CD1c-positive myeloid dendritic cell (primary cell): ENCODE results near the gene SREK1IP1.

ENCODE experiments used
- DNase-seq: peaks from one replicate; pipeline ENCODE4 v3.0.0-alpha.2; 2016; ENCODE audit errors: extremely low spot score

SREK1IP1 gene

DNA sequence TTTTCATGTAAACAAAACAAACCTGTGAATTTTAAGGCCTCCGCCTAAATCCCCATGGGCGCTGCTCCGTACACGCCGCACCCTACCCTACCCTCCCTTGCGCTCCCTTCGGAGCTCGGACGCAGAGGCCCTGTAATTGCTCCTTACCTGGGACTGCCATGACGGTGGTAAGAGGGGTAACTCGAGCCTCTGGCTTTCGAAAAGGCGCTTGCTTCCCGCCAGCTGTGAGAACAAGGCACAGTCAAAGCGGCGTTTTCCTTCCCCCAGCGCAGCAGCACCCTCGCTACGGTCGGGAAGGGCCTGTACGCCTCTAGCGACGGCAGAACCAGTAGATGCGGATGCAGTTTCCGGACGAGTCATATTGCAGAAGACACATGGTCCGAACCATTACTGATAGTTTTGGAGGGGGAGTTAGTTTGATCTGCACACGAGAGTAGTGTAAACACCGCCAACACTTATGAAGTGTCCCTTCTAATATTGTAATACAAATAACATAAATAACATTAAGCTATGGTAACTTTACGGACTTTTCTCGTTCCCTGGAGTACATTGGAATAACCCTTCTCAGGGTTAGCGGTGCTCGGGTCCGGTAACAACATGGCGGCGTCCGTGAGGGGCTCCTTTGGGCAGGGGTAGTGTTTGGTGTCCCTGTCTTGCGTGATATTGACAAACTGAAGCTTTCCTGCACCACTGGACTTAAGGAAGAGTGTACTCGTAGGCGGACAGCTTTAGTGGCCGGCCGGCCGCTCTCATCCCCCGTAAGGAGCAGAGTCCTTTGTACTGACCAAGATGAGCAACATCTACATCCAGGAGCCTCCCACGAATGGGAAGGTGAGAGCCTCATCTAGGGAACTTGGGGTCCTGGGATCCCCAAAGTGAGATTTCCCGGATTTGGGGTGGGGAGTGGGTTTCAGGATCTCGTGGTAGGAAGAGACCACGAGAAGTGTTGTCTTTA, at the start of gene SREK1IP1, which contains the start of gene CWC27:
TSS of gene SREK1IP1 (minus strand) at position 334 of the 955 bp plus-strand sequence. CDS start at position 160, 174 bp downstream.
TSS of gene CWC27 (plus strand) at position 573 of the 955 bp plus-strand sequence. CDS start at position 790, 217 bp downstream.
- peak; percentile 92 for DNase-seq

DNA sequence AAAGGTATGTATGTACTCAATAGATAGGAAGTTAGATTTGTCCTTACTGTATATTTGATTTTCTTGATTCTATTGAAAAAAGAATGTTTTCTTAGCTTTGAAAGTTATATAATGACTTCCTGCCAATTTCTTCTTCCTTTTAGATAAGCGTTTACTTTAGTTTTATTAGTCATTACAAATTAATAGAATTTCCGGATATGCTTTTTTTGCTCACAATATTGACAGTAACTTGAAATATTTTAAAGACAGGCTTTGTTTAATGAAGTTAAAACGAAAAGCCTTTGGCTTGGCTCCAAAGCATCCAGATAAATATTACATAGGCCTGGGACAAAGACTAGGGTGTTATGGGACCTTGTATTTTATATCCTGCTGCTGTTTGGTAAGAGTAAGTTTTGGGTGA, 49.8 kb upstream of the SREK1IP1 start:
- no peak for DNase-seq

DNA sequence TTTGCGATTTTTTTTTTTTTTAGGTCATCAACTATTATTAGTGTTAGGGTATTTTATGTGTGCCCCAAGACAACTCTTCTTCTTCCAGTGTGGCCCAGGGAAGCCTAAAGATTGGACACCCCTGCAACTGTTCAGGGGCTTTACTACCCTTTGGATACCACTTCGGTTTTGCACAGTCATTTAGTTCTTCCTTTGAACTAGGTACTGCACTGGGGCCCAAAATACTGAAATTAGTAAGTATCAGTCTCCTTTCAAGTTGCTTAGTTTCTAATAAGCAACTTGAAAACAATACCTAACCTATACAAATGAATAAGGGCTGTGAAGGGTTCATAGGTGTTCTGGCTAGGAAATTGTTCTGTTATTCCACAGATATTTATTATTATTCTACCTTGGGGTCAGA, 45.6 kb upstream of the SREK1IP1 start:
- DNase-seq = no peak

DNA sequence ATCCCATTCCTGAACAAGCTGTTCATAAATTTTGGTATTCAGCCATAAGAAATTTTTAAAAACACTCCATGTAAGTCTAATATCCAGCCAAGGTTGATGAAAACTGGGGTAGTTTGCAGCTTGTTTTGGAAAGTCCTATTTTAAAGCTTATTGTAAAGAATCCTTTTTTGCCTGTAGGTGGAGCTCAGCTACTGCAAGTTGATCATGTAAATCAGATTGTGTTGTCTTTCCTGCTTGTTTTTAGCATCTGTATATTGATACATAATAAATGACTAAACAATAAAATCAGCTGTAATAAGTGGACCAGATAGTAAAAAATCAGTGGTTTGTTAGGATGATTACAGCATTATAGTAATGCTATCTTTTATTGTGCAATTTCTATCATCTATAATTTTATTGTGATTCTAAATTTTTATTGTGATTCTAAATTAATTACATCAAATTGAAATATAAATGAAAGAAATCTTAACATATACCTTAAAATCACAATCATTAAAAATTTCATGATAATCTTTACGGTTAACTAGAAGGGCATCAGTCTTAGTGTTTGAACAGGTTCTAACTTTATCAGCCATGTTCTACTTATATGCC, 42.7 kb upstream of the SREK1IP1 start:
- DNase-seq = peak; percentile 63

DNA sequence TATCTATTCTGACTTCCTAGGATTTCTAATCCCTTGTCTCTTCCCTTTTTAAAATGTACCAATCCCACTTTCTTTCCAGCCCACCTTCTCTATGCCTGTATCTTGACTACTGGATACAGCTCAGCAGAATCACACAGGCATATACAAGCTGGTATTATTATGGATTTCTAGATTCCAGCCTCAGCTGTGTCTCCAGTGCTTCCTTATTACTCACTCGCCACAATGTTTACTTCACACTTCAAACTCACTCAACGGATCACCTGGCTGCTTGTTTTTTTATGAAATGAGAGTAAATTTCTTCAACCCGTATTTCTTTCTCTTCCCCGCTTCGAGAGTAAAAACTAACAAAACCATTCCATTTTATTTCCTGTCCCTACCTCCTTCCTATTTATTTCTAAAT, 39.0 kb upstream of the SREK1IP1 start:
- no peak for DNase-seq

DNA sequence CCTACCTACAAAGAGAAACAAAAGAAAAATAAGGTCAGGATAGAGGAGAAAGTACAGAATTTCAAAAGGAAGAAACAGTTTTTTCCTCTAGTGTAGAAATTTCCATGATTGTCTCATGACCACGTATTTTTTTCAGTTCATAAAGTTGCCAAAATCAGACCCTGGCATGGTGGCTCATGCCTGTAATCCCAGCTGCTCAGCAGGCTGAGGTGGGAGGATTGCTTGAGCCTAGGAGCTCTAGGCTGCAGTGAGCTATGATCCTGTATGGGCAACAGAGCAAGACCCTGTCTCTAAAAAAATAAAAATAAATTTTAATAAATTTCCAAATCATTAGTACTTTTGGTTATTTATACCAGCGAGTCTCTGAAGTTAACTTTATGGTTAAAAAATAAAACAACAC, 38.0 kb upstream of the SREK1IP1 start:
- no peak for DNase-seq

DNA sequence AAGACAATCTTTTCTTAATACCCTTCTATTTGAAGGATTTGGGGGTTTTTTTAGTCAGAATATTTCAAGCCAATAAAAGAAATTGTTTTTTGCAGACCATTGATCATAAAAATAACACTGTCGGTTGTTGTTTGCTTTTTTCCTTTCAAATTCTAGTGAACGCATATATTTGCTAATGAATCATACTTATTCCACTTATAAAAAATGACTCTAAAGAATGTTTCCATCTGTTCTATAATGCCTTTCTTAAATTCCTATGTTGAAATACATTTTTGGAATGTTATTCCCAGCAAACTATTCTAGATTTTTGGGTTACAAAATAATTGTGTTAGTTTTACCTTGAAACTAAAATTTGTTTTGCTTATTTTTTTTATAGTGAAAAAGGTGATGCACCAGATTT, 32.4 kb upstream of the SREK1IP1 start:
- no peak for DNase-seq

DNA sequence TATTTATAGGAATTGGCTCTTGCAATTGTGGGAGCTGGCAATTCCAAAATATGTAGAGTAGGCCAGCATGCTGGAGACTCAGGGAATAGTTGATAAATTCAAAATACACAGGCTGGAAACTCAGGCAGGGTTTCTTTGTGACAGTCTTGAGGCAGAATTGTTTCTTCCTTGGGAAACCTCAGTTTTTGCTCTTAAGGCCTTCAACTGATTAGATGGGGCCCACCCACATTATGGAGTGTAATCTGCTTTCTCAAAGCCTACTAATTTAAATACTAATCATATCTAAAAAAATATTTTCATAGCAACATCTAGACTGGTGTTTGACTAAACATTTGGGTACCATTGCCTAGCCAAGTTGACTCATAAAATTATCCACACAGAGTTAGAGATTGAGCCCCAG, 27.8 kb upstream of the SREK1IP1 start:
- no peak for DNase-seq

DNA sequence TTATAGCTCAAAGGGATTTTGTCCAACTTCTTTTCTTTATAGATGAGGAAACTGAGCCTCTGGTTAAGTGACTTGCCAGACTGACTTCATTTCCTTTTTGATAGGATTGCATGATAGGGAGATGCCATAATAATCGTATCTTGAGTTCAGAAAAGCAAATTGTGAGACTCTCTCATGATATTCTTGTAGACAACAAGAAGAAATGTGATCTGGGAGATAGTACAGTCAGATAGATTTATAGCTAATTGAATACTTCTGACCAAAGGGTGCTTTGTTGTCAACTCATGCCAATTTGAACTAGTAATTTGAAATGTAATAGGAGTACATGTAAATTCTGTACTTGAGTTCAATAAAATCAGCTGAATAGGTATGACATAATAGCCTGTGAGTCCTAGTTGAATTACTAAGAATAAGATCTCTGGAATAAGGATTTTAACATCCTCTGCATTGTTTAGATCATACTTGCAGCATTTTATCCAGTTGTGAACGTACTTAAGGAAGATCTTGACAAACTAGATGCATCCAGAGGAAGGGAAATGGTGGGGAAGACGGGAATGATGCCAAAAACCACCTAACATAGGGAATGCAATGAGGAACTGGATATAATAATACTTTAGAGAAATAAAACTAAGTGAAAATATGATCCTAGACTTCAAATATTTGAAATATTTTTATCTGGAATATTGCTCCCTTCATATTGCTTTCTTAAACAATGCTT, 25.7 kb upstream of the SREK1IP1 start:
- DNase-seq = no peak

DNA sequence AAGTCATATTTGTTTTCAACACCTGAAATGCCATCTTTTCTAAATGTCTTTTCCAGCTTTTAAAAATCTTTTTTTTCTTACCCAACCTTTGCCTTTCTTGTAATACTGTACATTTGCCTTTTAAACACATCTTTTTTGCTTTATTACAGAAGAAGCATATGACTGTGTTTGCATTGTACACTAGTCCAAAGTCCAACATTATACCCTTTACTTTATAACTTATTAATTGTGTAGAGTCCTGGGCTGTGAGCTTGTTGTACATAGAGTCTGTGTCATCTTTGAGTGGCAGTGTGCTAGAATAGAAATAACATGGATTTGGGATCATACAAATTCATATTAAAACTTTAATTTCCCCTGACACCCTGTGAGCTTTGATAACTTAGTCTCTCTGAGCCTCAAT, 24.0 kb upstream of the SREK1IP1 start:
- no peak for DNase-seq

DNA sequence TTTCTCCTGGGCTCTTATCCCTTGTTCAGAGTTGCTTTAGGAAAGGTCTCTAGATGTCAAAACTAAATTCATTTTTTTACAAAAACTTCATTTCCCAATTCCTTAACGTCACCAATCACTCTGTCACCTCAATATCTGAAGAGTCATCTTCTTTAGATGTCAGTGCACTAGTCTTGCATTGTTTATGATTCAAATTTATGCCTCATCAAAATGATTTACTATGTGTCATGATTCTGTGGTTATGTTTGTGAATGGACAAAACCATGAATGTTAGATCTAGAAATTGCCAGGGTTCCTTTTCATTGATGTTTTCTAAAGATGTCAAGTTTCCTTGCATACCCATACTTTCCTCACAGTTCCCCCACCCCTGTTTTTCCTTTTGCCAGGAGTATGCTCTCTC, 21.7 kb upstream of the SREK1IP1 start:
- no peak for DNase-seq

DNA sequence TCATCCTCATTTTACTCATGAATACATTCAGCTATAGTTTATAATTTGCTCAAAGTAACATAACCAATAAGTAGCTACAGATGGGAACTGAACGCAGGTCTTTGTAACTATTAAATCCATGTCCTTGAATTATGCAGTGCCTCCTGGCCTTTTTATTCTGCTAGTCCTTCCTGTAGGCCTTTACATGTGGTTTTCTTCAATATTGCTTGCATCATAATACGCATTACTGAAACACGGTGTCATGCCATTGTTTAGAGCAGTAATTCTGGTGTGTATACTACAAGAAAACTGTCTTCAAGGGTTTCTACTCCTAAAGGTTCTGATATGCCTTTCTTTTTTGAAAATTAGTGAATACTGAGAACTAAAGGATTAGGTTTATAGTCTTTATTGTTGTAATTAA, 21.0 kb upstream of the SREK1IP1 start:
- DNase-seq = no peak

DNA sequence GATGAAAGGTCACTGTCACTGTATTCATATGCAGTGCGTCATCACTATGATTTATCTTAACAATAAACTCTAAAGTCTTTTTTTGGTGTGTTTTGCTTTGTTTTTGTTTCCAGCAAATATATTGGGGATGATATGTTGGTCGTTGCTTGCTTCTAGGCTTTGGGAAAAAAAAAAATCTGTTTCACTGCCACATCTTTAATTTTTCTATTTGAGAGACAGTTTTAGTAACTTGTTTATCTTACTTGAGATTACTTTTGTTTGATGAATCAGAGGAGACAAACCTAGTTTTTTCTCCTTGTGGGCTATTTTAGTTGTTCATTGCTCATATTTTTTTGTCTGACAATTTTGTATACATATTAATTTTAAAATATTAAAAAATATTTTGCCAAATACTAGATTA, 19.7 kb upstream of the SREK1IP1 start:
- no peak for DNase-seq

DNA sequence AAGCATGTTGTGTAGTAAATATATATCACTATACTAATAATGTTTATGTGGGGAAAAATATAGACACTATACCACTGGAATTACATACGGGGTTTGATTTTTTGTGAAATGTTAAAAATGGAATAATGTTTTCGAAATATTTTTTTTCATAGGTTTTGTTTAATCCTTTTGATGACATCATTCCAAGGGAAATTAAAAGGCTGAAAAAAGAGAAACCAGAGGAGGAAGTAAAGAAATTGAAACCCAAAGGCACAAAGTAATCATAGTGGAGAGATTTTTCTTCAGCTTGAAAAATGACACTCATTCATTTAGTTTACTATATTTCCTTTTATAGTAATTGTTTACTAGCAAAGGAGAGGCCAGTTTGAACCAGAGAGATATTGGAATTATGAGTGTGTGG, 17.9 kb upstream of the SREK1IP1 start:
- DNase-seq = no peak

DNA sequence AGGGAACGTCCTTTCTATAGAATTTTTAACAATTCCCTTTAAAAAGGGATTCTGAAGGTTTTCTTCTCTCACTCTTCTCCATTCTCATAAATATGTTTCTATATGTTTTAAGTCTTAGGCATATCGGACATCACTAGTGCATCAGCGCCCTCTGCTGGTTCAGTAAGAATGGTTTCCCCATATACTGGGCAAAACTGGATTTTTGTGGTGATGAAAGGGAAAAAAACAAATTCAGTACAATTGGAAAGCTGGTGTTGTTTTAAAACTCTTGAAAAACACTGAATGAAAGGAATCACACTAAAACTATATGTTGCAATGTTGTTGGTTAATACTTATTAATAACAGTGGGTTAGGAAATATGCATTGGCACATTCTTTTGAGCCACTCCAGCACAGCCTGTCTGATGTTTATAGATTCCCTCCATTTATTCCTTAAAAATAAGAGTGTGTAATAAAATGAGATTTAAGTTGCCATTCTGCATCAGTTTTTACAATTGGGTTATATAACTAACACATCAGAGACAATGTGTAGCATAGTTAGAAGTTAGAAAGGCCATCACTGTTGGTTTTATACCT, 16.0 kb upstream of the SREK1IP1 start:
- peak; percentile 85 for DNase-seq

DNA sequence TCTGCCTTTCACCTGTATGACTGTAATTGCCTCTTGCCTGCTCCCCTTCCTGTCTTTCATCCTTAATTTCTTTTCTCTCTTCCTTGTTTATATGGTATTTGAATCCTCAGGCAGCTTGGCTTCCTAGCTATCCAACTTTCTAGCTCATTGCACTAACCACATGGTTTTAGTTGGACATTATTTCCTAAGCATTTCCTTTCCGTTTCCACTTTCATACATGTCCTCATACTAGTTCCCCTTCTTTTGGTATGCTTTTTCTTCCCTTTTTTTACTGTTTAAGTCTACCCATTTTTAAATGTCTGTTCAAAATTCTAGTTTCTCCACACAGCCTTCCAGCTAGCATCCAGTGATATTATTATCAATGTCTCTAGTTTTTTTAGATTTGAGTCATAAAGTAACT, 6.8 kb upstream of the SREK1IP1 start:
- DNase-seq = peak; percentile 5

DNA sequence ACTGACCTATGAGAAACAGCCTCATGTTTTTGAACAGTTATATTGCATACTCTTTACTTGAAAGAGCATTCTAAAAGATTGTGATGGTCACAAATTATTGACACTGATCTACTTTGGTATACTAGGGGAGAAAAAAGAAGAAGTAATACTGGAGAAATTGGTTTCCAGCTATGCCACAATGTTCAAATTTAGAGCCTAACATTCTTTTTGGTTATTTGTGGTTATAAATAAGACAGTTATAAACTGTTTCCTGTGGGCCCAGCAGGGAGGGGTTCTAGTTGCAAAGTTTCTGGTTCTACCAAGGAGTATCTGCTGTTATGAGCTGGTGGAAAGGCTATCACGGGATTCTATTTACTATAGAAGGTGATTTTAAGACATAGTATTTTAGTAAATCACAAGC, 5.0 kb upstream of the SREK1IP1 start:
- DNase-seq = no peak

DNA sequence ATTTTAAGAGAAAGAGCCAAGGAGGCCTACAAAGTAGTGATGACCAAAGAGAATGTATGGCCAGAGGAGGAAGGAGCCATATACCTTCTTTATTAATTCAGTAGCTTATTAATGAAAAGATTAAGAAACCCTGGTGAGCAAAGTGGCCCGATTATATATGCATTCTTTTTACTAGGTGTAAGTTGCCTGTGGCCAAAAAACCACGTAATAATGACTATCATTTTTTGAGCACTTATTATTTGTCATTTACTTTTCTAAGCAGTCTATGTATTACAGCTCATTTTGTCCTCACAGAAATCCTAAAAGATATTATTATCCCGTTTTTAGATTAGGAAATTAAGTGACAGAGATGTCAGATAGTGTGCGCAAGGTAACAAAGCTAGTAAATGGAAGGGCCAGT, 3.2 kb upstream of the SREK1IP1 start:
- no peak for DNase-seq

DNA sequence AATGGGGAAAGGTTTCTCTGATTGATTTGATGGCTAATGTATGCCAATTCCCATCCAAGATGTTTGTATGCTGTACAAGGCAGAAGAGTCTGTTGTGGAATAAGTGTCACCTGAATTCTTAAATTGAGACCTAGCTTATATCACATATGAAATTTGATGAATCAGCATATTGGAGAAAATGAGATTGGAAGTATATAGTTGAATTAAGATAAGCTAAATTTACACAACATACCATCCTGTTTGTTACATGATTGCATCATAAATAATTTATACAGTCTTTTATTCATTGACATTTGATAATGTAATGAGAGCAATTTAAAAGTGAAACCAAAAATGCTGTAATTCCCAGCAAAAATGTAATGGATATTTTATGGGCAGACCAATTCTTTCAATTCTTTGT, 1.4 kb upstream of the SREK1IP1 start:
- no peak for DNase-seq

DNA sequence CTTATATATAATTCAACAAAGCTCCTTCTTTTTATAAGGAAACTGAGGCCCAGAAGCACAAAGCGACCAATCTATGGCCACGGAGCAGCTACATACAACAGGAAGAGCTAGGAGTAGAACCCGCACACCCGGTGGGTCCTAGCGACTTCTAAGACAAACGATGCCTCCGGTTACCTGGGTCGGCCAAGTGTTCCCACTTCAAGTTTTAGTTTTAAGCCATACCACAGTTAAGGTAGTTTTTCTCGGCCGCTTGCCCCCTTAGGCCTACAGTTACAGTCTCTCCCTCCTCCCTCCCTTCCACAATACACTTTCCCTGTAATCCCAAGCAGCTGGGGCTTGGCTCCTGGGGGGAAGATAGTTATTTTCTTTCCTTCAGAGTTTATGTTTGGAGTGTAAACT, 533 bp downstream of the SREK1IP1 start:
- peak; percentile 10 for DNase-seq

DNA sequence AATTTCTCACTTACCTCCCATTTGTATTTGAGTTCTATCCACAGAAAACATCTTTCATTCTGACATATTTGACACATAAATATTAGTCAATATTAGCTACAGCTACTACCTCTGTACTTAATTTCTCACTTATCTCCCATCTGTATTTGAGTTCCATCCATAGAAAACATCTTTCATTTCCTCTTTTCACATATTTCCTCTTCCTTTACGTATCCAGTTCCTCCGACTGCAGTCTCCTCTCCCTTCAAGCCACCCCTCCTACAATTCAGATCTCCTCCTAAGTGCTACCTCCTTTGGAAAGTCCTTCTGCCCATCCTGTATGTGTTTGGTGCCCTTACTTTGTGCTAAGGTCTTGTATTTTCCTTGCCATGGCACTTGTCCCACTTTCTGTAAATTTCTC, 1.6 kb downstream of the SREK1IP1 start:
- peak; percentile 52 for DNase-seq
